HG02798 (cell line): ENCODE measurements around the gene DPP6.
"Not testable (repeated sequence)": the region's sequence is repeated elsewhere in the genome, so short reads cannot be mapped to it uniquely, and the experiment has no call there.

Experiments
- ATAC-seq: cut with Tn5 transposase; IDR thresholded peaks from one replicate; pipeline ENCODE4 v1.9.1; 2021; ENCODE audit warnings: mild to moderate bottlenecking; ENCODE audit not compliant: unreplicated experiment, poor library complexity

Gene DPP6

DNA sequence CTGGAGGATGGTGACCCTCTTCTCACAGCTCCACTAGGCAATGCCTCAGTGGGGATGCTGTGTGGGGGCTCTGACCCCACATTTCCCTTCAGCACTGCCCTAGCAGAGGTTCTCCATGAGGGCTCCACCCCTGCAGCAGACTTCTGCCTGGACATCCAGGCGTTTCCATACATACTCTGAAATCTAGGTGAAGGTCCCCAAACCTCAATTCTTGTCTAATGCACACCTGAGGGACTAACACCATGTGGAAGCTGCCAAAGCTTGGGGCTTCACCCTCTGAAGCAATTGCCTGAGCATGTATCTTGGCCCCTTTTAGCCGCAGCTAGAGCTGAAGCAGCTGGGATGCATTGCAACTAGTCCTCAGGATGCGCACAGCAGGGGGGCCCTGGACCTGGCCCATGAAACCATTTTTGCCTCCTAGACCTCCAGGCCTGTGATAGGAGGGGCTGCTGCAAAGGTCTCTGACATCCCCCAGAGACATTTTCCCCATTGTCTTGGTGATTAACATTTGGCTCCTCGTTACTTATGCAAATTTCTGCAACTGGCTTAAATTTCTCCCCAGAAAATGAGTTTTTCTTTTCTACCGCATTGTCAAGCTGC, 882.3 kb downstream of the DPP6 start:
- ATAC-seq: not testable (repeated sequence)

DNA sequence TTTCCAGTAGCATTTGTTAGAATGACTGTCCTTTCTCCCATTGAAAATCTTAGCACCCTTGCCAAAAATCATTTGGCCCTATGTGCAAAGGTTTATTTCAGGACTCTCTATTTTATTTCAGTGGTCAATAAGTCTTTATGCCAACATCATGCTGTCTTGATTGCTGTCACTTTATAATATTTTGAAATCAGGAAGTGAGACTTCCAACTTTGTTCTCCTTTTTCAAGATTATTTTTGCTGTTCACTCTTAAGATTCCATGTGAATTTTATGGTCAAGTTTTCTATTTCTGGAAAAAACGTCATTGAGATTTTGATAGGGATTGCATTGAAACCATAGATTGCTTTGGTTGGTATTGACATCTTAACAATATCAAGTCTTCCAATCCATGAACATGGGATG, 885.6 kb downstream of the DPP6 start:
- ATAC-seq: no peak

- no peak for ATAC-seq
These were observed 890.5 kb downstream of the DPP6 start for GRCh38 chr7:154942691-154943090.
